ENCODE results near the gene TMTC1.

DNA sequence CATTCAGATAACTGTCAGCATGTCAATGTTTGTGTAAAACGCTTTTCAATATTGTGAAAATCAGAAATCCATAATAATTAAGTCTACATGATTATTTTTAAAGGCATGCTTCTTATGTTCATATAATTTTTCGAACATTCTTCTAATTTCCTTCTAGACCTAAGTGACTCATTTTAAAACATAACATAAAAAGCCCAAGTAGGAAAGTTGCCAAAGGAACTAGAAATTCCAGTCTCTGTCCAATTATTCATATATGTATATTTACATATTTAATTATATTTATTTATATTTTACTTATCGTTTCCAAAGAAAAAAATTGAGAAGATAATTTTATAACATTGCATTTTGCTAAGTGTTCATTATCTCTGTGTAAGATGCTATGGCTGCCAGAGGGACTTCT, 110.4 kb downstream of the TMTC1 start:
- TF ChIP-seq CTCF (IDR thresholded peaks at IDR 0.05) (no peak), POLR2A (IDR thresholded peaks at IDR 0.05) (no peak)
